Suppressor macrophage treated with lipopolysaccharide for 4 hours (primary cell): ENCODE measurements around the gene BASP1.
"Not testable (repeated sequence)": the region's sequence is repeated elsewhere in the genome, so short reads cannot be mapped to it uniquely, and the experiment has no call there.

Experiments
- DNase-seq: peaks from one replicate; pipeline ENCODE4 v3.0.0-alpha.2; 2020

The BASP1 gene

DNA sequence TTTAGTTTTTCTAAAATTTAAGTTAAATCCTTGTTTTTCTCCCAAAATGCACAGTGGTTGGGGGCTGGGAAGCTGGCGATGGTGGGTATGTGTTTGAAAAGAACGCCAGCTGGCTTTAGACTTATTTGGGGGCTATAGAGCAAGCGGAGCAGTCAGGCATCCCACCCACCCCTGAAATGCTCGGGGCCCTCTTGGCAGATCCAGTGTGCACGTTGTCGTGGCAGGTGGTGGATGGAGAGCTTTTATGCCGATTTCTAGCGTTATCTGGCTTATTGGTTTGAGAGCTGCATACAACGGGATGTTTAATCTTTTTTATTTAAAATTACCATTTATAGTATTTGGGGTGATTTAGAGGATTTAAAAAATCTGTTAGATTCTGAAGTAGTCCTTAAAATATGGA is 8.1 kb downstream of the BASP1 start:
- DNase-seq: no peak

- no peak for DNase-seq
Measured at GRCh38 chr5:17227868-17228267, 10.4 kb downstream of the BASP1 start.

DNA sequence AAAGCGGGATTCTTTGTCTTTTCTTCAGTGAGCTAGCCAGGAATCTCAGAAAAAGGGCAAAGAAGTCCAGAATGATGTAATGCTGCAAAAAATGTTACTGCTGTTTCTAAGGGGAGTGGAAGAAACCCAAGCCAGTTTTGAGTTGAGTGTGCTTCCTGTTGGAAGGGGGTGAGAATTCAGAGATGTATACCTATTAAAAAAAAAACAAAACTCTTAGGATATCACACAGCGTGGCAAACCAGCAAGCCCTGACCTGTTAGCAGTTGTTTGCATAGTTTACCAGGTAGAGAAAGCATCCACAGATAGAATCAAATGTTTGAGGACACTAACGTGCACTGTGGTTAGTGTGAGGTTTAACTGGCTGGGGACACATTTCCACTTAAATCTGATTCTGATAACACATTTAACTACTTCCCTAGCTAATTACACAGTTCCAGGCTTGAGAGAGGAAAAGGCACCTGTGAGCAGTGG is 11.4 kb downstream of the BASP1 start:
- DNase-seq: peak; percentile 78

GRCh38 chr5:17229313-17229712 is 11.9 kb downstream of the BASP1 start:
- DNase-seq: peak; percentile 76

GRCh38 chr5:17230191-17230590 is 12.8 kb downstream of the BASP1 start:
- DNase-seq: no peak

- no peak for DNase-seq
Measured at GRCh38 chr5:17230808-17231525, 13.5 kb downstream of the BASP1 start.

GRCh38 chr5:17232405-17232804 is 15.0 kb downstream of the BASP1 start:
- no peak for DNase-seq

- no peak for DNase-seq
Measured at GRCh38 chr5:17233488-17233887, 16.1 kb downstream of the BASP1 start.

DNA sequence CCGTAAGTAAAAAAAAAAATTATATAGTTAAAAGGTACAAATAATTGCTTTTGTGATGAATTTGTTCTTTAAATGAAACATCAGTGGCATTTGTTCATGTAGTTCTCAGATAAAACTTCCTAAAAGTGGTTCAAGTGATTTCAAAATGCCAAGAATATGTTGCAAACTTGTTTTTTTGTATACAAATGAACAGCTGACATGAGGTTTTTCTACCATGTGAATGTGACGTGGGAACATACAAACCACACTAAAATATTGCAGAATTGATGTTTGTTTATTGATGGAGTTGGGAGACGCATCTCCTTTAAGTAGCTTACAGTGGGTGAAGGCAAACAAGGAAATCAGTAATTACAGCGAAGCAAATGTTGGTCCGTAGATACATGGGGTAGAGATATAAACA is 16.9 kb downstream of the BASP1 start:
- DNase-seq: peak; percentile 78

- no peak for DNase-seq
Measured at GRCh38 chr5:17235731-17236330, 18.4 kb downstream of the BASP1 start.

- DNase-seq: no peak
Measured at GRCh38 chr5:17238521-17239041, 21.1 kb downstream of the BASP1 start.

GRCh38 chr5:17239953-17240352 is 22.5 kb downstream of the BASP1 start:
- no peak for DNase-seq

- DNase-seq: no peak
Measured at GRCh38 chr5:17240487-17240886, 23.1 kb downstream of the BASP1 start.

DNA sequence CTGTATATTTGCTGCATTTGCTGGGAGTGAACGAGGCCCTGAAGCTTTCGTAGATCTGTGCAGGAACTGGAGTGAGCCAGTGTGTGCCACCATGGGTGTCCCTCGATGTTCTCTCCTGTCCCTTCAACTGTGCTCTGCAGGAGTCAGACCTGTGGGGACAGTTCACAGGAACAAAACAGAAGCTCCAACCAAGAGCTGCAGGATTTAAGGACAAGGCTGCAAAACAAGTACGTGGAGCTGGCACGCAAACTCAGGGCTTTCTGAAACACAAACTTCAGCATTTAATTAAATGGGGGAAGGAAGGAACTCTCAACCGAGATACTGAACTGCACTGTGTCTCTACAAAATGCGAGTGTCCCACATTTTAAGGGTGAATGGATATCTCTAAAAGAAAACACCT is 24.2 kb downstream of the BASP1 start:
- no peak for DNase-seq

GRCh38 chr5:17243287-17244063 is 26.0 kb downstream of the BASP1 start:
- no peak for DNase-seq

GRCh38 chr5:17249029-17249634 is 31.7 kb downstream of the BASP1 start:
- DNase-seq: peak; percentile 45

DNA sequence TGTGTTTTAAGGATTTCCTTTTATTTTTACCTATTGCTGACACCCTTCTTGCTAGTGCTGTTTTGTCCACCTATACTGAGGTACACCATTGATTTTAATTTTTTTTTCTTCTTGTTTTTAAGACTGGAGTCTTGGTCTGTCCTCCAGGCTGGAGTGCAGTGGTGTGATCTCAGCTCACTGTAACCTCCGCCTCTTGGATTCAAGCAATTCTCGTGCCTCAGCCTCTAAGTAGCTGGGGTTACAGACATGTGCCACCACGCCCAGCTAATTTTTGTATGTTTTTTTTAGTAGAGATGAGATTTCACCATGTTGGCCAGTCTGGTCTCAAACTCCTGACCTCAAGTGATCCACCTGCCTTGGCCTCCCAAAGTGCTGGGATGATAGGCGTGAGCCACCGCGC is 32.4 kb downstream of the BASP1 start:
- DNase-seq: not testable (repeated sequence)

- peak; percentile 31 for DNase-seq
Measured at GRCh38 chr5:17252543-17252942, 35.1 kb downstream of the BASP1 start.

GRCh38 chr5:17255471-17256021 is 38.1 kb downstream of the BASP1 start:
- DNase-seq: peak; percentile 95

DNA sequence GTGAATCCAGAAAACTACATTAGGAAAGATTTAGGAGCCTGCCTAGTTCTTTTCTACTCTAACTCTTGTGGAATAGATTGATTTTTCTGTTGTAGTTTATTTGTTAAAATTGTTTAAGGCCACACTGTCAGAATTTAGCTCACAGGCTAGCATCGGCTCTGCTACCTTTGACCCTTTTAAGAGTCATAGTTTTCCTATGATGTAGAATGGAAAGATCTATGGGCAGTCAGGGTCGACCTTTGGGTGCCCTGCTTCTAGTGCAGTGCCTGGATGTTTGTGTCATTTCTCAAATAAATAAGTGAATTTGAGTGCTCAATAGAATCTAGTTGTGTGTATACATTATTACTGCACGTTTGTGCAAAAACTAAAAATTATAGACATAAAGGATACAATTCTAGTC is 38.7 kb downstream of the BASP1 start:
- no peak for DNase-seq

- DNase-seq: no peak
Measured at GRCh38 chr5:17256839-17257238, 39.4 kb downstream of the BASP1 start.

DNA sequence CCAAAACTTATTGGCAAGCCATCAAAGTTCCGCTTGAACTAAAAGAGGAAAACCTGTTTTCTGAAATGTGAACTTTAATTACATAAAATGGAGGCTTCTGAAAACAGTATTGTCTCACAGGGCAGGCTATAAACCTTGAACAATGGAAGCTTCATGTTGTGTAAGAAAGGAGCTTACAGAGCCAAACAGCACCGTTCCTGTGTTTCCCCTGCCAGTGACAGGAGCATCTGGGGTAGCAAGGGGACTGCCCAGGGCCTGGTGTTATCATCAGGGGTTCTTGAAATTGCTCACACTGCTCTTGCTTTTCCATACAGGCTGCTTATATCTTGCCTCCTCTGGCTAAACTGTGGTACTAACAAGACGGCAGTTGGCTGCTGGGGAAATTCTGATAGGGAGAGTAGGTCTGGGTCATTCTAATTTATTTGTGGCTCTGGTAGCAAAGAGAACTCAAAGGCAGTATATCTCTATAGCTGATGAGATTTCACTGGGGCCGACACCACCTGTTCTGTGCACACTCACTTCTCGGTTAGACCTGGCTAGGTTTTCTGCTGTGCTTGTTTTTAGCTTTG is 40.4 kb downstream of the BASP1 start:
- DNase-seq: peak; percentile 84

- DNase-seq: peak; percentile 21
Measured at GRCh38 chr5:17258431-17258830, 41.0 kb downstream of the BASP1 start.
